ENCODE measurements around the gene ZNF823.

The ZNF823 gene

GRCh38 chr19:11736696-11737095, 2.0 kb downstream of the ZNF823 start:
- DNase-seq: no peak

DNA sequence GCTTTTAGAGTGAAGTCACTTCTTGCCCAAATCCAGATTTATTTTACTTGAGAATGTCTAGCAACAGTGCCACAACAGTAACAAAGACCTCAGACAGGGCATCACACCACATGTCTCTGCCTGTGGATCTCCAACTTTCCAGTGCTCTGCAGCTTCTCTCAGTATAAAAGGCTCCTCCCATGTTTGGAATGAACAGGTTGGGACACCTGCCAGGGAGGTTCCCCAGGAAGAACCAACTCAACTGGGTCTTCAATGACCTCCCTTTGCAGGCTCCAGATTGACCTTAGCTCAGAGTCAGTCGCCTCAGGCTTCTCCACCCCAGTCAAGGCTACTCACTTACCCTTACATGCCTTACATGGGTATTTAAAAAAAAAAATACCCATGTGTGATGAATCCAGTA, 3.4 kb downstream of the ZNF823 start:
- DNase-seq: no peak

DNA sequence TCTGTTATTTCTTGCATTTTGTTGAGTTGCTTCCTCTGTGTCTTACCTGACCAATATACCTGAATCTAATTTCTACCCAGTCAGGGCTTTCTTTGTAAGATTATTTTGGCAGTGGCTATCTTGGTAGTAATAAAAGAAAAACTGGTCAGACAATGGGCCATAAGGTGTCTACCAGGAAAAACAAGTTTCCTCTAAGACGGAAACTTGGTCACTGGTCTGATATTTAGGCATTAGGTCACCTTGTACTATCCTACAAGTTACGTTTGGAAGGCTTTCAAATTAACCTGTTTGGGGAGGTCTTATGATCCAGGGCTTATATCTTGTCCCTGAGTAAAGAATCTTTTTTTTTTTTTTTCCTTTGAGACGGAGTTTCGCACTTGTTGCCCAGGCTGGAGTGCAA, 9.2 kb downstream of the ZNF823 start:
- DNase-seq: no peak

GRCh38 chr19:11722414-11722813, 16.3 kb downstream of the ZNF823 start:
- DNase-seq: no peak

- DNase-seq: no peak
These were observed 17.1 kb downstream of the ZNF823 start for GRCh38 chr19:11721681-11722080.

- no peak for DNase-seq
These were observed 28.4 kb downstream of the ZNF823 start for GRCh38 chr19:11710313-11710712.

DNA sequence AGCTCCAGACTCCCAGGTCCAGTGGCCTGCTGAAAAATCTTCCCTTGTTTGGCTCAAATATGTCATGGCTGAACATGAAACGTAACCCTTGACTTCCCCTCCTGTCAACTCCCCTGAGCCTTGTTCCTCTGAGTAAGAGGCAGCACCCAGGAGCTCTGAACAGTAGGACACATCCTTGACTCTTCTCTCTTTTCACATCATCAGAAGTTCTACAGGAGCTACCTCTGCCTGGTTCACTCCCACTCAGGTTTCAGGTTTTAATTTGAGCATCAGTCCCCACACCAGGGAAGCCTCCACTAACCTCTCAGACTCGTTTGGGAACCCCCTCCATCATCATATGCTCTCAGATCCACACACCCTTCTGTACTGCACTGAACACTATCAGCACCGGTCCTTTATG, 30.3 kb downstream of the ZNF823 start:
- no peak for DNase-seq

GRCh38 chr19:11705474-11705873, 33.3 kb downstream of the ZNF823 start:
- DNase-seq: no peak

DNA sequence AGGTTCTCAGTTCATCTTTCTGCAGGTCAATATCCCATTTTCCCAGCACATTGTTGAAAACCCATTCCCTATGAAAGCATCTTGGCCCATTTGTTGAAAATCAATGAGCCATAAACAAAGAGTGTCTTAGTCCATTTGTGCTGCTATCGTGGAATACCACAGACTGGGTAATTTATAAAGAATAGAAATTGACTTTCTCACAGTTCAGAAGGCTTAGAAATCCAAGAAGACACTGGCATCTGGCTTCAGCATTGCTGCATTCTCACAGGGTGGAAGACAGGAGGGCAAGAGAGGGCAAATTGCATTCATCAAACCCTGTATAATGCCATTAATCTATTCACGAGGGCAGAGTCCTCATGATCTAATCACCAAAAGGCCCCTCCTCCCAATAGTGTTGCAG, 34.1 kb downstream of the ZNF823 start:
- DNase-seq: no peak

- DNase-seq: no peak
These were observed 38.6 kb downstream of the ZNF823 start for GRCh38 chr19:11699931-11700794.

DNA sequence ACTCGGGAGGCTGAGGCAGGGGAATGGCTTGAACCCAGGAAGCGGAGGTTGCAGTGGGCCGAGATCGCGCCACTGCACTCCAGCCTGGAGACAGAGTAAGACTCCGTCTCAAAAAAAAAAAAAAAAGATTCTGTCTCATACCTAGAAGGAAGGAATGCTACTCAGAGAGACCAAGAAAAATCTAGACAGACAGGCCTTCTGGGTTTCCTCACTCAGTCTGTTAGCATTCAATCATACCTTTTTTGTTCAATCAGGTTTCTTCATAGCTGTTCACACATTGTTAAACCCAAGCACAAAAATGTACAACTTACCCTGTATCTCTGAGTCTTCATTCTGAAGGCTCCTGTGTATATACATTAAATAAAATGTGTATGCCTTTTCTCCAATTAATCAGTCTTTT, 40.5 kb downstream of the ZNF823 start:
- no peak for DNase-seq

GRCh38 chr19:11697284-11697855, 41.4 kb downstream of the ZNF823 start:
- no peak for DNase-seq

- peak; percentile 74 for DNase-seq
These were observed 44.0 kb downstream of the ZNF823 start for GRCh38 chr19:11694533-11695439.

GRCh38 chr19:11693505-11694499, 44.9 kb downstream of the ZNF823 start:
- no peak for DNase-seq

- no peak for DNase-seq
These were observed 46.5 kb downstream of the ZNF823 start for GRCh38 chr19:11692127-11692790.

- DNase-seq: no peak
These were observed 52.8 kb downstream of the ZNF823 start for GRCh38 chr19:11685676-11686650.

- DNase-seq: no peak
These were observed 53.6 kb downstream of the ZNF823 start for GRCh38 chr19:11684987-11685675.

- no peak for DNase-seq
These were observed 58.0 kb downstream of the ZNF823 start for GRCh38 chr19:11680689-11681302.

DNA sequence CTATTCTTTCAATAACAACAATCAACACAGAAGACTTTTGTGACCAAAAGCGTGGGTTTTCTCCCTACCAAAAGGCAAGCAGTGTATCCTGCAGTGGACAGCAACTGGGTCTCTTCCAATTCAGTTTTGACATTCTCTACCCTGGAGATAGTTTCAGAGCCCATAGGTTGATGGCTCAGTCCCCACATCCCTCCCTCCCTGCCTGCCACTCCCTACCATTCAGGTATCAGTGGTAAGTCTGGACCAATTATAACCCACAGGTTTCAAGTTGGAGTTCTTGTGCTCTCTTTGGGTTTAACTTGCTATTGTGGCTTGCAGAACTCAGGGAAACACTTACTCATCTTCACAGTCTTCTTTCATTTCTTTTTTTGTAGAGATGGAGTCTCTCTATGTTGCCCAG, 60.2 kb downstream of the ZNF823 start:
- DNase-seq: no peak

All from activated CD4-positive, alpha-beta T cell treated with anti-CD3 and anti-CD28 coated beads for 1 hour (primary cell).